GM12872 (cell line): ENCODE data around the gene NLRP12.

ENCODE experiments used
- TF ChIP-seq, protein P1 (sequence below): IDR thresholded peaks from 3 replicates; pipeline ENCODE4 v1.5.1; 2011; ENCODE audit warnings: low read depth, mild to moderate bottlenecking, low read length, moderate library complexity; ENCODE audit not compliant: insufficient read depth

The NLRP12 gene

DNA sequence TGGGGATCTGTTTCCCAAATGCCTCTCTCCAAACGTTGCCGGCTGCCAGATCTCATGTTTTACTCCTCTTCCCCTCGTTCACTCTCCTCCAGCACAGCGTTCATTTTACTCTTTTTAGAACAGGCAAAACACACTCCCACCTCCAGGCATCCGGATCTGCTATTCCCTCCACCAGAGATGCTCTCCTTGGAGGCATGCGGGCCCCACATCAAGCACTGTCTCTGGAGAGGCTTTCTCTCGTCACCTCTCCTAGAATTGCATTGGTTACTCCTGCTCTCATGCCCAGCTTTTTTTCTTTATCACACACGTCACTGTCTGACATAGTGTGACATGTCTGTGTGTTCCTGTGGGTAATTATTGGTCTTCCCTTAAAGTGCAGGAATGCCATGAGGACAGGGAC, 23.4 kb upstream of the NLRP12 start:
- TF ChIP-seq, protein P1, sequence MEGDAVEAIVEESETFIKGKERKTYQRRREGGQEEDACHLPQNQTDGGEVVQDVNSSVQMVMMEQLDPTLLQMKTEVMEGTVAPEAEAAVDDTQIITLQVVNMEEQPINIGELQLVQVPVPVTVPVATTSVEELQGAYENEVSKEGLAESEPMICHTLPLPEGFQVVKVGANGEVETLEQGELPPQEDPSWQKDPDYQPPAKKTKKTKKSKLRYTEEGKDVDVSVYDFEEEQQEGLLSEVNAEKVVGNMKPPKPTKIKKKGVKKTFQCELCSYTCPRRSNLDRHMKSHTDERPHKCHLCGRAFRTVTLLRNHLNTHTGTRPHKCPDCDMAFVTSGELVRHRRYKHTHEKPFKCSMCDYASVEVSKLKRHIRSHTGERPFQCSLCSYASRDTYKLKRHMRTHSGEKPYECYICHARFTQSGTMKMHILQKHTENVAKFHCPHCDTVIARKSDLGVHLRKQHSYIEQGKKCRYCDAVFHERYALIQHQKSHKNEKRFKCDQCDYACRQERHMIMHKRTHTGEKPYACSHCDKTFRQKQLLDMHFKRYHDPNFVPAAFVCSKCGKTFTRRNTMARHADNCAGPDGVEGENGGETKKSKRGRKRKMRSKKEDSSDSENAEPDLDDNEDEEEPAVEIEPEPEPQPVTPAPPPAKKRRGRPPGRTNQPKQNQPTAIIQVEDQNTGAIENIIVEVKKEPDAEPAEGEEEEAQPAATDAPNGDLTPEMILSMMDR = no peak

DNA sequence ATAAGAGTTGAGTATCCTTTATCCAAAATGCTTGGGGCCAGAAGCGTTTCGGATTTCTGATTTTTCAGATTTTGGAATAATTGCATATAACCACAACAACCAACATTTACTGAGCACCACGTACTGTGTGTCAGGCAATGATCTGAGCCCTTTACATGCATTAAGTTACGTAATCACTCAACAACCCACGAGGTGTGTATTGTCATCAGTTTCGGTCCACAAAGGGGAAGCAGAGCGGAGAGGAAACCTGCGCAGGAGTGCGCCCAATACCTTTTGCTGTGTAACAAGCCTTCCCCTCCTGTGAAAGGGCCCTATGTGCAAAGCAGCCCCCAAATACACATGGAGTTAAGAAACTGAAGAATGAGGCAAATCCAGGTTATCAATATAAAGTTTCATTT, 20.7 kb upstream of the NLRP12 start:
- TF ChIP-seq, protein P1 = no peak

DNA sequence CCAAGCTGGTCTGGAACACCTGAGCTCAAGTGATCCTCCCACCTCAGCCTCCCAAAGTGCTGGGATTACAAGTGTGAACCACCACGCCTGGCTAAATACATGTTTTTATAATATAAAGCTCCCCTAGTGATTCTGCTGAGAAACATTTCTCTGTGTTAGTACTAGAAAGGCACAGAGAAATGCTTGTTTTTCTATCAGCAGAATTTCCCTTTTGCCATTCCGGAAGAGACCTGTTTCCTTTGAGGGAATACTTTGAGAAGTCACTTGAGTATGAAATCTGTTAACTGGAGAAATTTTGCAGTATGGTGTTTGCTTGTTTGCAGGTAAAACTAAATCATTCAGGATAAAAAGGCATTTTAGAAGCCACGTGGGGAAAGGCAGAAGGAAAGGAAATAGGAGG, 4.4 kb upstream of the NLRP12 start:
- TF ChIP-seq, protein P1 = no peak

DNA sequence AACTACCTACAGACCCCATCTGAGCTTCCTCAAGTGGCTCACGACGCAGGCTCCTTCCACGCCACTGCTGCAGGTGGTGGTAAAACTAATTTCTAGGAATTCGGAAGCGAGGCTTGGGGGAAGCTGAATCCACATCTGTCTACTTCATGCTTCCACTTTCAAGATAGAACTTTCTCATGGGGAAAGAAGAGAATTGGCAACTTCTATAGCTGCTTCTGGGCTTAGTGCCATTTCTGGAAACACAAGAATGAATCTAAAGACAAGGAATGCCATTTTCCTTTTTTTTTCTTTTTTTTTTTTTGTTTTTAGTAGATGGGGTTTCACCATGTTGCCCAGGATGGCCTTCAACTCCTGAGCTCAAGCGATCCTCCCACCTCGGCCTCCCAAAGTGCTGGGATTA, 2.8 kb upstream of the NLRP12 start:
- TF ChIP-seq, protein P1 = no peak

DNA sequence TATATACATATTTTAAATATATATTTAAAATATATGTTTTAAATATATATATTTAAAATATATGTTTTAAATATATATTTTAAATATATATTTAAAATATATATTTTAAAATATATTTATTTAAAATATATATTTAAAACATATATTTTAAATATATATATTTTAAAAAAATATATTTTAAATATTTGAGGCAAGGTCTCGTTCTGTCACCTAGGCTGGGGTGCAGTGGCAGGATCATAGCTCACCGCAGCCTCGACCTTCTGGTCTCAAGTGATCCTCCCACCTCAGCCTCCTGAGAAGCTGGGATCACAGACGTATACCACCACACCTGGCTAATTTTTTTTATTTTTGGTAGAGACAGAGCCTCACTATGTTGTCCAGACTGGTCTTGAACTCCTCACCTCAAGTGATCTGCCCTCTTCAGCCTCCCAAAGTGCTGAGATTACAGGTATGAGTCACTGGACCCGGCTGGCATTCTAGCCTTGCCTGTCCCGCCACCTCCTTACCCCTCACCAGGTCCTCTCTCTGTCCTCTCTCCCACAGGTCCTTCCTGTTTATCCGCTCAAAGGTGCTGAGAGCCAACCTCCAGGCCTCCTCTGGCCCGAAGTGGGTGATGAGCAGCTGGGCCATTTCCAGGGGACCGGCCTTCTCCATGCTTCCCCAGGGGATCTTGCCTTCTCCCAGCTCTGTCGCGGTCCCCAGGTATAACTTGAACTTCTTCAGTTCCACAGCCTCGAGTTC, 564 bp downstream of the NLRP12 start:
- TF ChIP-seq, protein P1 = no peak

DNA sequence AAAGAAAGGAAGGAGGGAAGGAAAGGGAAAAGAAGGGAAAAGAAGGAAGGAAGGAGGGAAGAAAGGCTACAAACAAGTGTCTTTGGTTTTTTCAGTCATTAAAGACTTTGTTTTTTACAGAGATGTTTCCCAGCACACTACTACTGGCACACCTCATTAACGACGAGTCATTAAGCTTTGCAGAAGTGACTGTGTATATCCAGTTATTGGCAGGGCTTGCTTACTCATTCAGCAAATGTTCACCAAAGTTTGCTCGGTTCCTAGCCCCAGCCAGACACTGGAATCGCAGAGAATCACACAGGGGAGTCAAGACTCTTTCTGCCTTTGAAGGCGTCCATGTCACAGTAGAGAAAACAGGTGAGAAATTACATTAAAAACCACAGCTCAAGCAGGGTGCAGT, 4.3 kb downstream of the NLRP12 start:
- TF ChIP-seq, protein P1 = no peak

DNA sequence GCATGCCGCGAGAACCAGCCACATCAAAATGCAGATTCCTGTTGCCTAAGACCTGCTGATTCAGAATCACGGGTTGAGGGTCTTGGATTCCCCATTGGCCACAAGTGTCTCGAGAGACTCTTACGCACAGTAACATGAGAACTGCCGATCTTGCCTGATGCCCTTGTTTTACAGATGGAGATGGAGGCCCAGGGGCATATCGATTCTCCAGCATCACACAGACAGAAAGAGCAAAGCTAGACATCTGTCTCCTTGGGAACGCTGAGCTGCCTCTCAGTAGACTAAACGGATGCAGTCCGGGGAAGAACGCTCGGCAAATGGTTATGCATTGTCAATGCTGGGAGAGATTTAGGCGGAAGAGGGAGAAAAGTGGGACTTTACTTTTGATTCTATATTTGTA, 5.4 kb downstream of the NLRP12 start:
- TF ChIP-seq, protein P1 = no peak
